HG02610 (cell line): Measurements from ENCODE around the gene CRTC2.

Source experiments
- ATAC-seq: cut with Tn5 transposase; IDR thresholded peaks from one replicate; pipeline ENCODE4 v1.9.1; 2021; ENCODE audit warnings: mild to moderate bottlenecking, moderate library complexity; ENCODE audit not compliant: unreplicated experiment

Gene CRTC2

GRCh38 chr1:153976819-153977249 is 18.4 kb upstream of the CRTC2 start:
- ATAC-seq = no peak

GRCh38 chr1:153973525-153973924 is 15.1 kb upstream of the CRTC2 start:
- ATAC-seq = no peak

- no peak for ATAC-seq
Observed at GRCh38 chr1:153973071-153973470, 14.7 kb upstream of the CRTC2 start.

- ATAC-seq = no peak
Observed at GRCh38 chr1:153970346-153970745, 11.9 kb upstream of the CRTC2 start.

- no peak for ATAC-seq
Observed at GRCh38 chr1:153968972-153969371, 10.6 kb upstream of the CRTC2 start.

- ATAC-seq = no peak
Observed at GRCh38 chr1:153968408-153968807, 10.0 kb upstream of the CRTC2 start.

GRCh38 chr1:153968000-153968363 is 9.6 kb upstream of the CRTC2 start:
- no peak for ATAC-seq

- peak; percentile 70 for ATAC-seq
Observed at GRCh38 chr1:153967107-153967999, 8.9 kb upstream of the CRTC2 start, which contains the start of gene CREB3L4. TSS of gene CREB3L4 (plus strand) at chr1:153967902. CDS start at chr1:153968526, 624 bp downstream.

- ATAC-seq = peak; percentile 1
Observed at GRCh38 chr1:153963850-153964331, 5.5 kb upstream of the CRTC2 start.

- peak; percentile 47 for ATAC-seq
Observed at GRCh38 chr1:153963030-153963849, 4.8 kb upstream of the CRTC2 start, which contains the start of gene SLC39A1. TSS of gene SLC39A1 (minus strand) at chr1:153963537. CDS start at chr1:153962715, 822 bp downstream.

- ATAC-seq = no peak
Observed at GRCh38 chr1:153962088-153963029, 3.9 kb upstream of the CRTC2 start.

GRCh38 chr1:153961421-153961820 is 3.0 kb upstream of the CRTC2 start:
- ATAC-seq = no peak

GRCh38 chr1:153960206-153960605 is 1.8 kb upstream of the CRTC2 start:
- no peak for ATAC-seq

GRCh38 chr1:153959454-153959853 is 1.0 kb upstream of the CRTC2 start:
- ATAC-seq = no peak

GRCh38 chr1:153958961-153959260 is 499 bp upstream of the CRTC2 start:
- ATAC-seq = no peak

- ATAC-seq = no peak
Observed at GRCh38 chr1:153957744-153958110, 685 bp downstream of the CRTC2 start.

GRCh38 chr1:153956997-153957715 is 1.3 kb downstream of the CRTC2 start:
- no peak for ATAC-seq

GRCh38 chr1:153954826-153955225 is 3.6 kb downstream of the CRTC2 start:
- no peak for ATAC-seq

GRCh38 chr1:153953859-153954365 is 4.5 kb downstream of the CRTC2 start:
- ATAC-seq = no peak

GRCh38 chr1:153951801-153952200 is 6.6 kb downstream of the CRTC2 start:
- ATAC-seq = no peak
